Activated CD4-positive, CD25-positive, alpha-beta regulatory T cell treated with anti-CD3 and anti-CD28 coated beads, Interleukin-2, amount 50 U/mL, for 72 hours (primary cell): ENCODE results near the gene GATC.

Experiments used
- DNase-seq: peaks from one replicate; pipeline ENCODE4 v3.0.0; 2021

The GATC gene, protein sequence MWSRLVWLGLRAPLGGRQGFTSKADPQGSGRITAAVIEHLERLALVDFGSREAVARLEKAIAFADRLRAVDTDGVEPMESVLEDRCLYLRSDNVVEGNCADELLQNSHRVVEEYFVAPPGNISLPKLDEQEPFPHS

DNA sequence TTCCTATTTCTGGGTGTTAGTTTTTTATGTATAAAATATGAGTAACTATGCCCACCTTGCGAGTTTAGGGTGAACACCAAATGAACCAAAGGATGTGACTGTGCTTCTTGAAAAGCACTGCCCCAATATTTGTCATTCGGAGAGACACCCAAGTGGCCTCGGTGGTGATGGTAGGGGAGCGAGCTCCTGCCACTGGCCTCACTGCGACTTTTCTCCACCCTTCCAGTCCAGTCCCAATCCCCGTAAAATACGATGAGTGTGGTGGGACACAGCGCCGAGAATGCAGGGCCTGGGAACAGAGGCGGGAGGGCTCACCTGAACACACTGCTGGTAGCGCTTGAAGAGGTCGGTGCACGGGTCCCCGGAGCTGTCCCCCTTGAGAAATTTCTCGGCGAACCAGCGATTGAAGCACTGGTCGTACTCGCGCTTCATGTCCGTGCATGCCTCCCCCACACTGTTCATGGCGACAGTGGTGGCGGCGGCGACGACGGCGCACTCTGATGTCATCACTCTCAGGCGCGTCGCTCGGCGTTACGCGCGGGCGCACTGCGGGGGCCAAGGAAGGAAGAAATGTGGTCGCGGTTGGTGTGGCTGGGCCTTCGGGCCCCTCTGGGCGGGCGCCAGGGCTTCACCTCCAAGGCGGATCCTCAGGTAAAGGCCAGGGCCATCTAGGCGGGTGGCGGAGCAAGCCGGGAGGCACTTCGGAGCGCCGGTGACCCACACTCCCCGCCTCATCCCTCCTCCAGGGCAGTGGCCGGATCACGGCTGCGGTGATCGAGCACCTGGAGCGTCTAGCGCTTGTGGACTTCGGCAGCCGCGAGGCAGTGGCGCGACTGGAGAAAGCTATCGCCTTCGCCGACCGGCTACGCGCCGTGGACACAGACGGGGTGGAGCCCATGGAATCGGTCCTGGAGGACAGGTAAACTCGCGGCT, at the start of gene GATC, which contains the start of gene TRIAP1:
TSS of gene GATC (plus strand) at position 534 of the 933 bp plus-strand sequence. CDS start at position 571, 37 bp downstream.
TSS of gene TRIAP1 (minus strand) at position 474 of the 933 bp plus-strand sequence. CDS start at position 462, 12 bp downstream.
- DNase-seq: peak; percentile 87

DNA sequence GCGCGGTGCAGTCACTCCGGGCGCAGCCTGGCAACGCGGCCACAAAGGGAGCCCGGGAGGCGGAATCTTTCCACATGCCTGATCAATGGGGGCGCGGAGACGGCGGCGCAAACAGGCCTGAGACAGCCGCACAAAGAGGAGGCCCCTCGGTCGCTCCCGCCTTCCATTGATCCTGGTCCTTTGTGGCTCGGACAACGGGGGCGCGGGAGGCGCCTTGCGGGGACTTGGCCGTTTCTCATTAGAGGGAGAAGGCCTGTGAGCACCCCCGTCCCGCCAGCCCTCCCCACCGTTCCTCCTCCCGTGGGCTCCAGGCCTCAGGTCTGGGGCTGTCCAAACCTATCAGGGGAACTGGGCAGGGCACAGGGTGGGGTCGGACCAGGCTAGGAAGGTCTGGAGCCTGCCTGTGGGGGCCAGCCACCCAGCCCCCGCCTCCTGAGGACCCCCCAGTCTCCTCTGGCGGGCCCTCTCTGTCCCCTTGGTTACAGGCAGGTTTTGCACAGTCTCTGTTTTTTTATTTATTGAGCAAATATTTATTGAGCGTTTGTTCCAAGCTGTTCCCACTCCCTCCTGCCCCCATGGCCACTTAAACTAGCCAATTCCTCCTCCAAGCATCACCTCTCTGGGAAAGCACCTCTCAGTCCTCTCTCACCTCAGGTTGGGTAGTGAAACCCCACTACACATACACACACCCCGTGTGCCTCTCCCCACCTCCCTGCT, 48.3 kb upstream of the GATC start:
- DNase-seq: no peak

GRCh38 chr12:120399531-120399930, 46.7 kb upstream of the GATC start:
- no peak for DNase-seq

DNA sequence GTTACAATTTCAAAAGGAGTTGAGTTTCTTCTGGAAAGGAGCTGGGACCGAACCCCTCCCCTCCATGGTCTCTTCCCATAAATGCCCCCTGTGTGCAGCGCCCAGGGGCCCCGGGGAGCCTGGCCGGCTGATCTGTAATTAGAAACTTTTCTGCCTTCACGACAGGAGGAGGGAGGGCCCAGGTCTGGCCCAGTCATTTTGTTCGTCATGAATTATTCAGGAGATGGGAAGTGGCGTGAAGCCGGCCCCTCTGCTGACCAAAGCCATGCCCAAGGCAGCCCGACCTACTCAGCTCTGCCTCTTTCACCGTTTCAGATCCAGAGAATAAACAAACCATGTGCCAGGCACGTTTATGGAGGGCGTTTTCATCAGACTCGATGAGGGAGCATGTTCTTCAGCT, 44.0 kb upstream of the GATC start:
- no peak for DNase-seq

DNA sequence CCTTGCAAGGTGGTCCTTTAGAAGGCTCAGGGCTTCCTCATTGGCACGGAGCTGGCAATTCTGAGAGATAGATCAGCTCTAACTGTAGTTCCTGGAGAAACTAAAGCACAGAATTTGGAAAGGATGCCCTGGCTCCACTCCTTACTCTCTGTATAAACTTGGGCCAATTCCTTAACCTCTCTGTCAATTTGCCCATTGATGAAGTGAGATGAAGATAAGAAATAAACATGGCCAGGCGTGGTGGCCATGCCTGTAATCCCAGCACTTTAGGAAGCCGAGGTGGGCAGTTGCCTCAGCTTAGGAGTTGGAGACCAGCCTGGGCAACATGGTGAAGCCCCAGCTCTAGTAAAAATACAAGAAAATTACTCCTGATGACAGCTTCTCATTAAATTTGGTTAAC, 42.4 kb upstream of the GATC start:
- no peak for DNase-seq

DNA sequence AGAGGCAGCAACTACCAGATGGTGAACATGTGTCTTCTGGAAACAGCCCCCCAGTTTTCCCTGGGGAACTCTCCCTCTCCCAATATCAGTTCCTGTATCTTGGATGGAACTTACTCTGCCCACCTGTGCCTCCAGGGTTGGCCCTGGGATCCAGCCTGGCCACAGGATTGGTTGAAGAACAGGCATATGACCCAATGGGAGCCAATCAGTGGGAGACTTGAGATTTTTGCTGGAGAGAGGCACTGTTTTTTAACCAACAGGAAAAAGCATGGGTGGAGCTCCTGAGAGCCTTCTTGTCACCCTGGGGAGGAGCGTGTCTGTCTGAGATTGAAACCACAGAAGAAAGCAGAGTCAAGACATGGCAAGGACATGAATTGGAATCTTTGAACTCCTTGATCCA, 42.0 kb upstream of the GATC start:
- no peak for DNase-seq

- DNase-seq: no peak
Observed at GRCh38 chr12:120406069-120406468, 40.2 kb upstream of the GATC start.

- DNase-seq: no peak
Observed at GRCh38 chr12:120406553-120406952, 39.7 kb upstream of the GATC start.

DNA sequence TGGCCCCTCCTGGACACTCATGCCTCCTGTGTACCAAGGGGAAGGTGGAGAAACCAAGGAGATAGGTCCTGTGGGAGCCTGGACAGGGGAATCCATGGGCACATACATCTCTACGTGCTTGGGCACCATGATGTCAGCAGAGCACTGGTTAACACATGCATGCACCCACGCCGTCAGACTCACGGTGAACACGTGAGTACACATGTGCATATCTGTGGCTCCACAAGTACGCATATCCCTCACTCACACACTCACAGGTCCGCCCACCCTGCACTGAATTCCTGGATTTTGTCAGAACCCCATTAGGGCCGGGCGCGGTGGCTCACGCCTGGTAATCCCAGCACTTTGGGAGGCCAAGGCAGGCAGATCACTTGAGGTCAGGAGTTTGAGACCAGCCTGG, 37.5 kb upstream of the GATC start:
- DNase-seq: no peak

DNA sequence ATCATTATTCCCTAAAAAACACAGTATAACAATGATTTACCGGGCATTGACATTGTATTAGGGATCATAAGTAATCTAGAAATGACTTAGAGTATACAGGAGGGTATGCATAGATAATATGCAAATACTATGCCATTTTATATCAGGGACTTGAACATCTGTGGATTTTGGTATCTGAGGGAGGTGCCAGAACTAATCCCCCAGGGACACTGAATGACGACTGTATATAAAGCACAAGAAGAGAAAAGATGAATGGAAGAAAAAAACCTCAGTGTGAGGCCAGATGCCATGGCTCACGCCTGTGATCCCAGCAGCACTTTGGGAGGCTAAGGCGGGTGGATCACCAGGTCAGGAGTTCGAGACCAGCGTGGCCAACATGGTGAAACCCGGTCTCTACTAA, 33.8 kb upstream of the GATC start:
- DNase-seq: no peak

GRCh38 chr12:120413901-120414695, 32.1 kb upstream of the GATC start:
- DNase-seq: no peak

GRCh38 chr12:120416490-120417216, 29.6 kb upstream of the GATC start:
- DNase-seq: no peak

GRCh38 chr12:120417917-120418580, 28.2 kb upstream of the GATC start:
- no peak for DNase-seq

GRCh38 chr12:120421701-120422100, 24.5 kb upstream of the GATC start:
- DNase-seq: no peak

GRCh38 chr12:120422892-120423456, 23.3 kb upstream of the GATC start:
- no peak for DNase-seq

GRCh38 chr12:120425797-120426196, 20.4 kb upstream of the GATC start:
- DNase-seq: no peak

GRCh38 chr12:120428597-120429229, 17.5 kb upstream of the GATC start:
- no peak for DNase-seq

GRCh38 chr12:120429368-120429767, 16.9 kb upstream of the GATC start:
- no peak for DNase-seq

DNA sequence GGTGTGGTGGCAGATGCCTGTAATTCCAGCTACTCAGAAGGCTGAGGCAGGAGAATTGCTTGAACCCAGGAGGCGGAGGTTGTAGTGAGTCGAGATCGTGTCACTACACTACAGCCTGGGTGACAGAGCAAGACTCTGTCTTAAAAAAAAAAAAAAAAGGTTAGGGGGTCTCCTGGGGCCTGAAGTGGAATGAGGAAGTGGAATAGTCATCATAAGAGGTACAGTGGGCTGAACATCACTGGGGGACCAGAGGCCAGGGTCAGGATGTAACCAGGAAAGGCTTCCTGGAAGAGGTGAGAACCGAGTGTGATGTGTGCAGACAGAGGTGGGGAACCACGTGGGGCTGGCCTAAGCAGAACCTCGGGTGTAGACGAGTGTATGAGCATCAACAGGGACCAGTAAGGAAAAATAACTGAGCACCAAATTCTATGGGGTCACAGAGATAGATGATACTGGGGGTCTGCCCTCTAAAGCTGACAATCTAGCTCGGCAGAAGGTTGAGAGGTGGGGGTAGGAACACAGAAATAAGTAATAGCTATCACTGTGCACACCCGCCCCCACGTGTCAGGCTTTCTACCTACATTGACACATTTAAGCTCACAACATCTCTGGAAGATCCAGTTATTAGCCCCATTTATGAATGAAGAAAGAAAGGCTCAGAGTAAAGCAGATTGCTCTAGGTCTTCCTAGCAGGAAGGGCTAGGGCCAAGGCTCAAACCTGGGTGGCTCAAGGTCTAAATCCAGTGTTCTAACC, 13.3 kb upstream of the GATC start:
- DNase-seq: no peak
